CD4-positive, alpha-beta T cell treated with Interferon gamma for 1 hour (primary cell): Measurements from ENCODE around the gene FAM117A.
"Not testable (repeated sequence)": the region's sequence is repeated elsewhere in the genome, so short reads cannot be mapped to it uniquely, and the experiment has no call there.

Source experiments
- DNase-seq: peaks from one replicate; pipeline ENCODE4 v3.0.0-alpha.2; 2020

FAM117A gene

DNA sequence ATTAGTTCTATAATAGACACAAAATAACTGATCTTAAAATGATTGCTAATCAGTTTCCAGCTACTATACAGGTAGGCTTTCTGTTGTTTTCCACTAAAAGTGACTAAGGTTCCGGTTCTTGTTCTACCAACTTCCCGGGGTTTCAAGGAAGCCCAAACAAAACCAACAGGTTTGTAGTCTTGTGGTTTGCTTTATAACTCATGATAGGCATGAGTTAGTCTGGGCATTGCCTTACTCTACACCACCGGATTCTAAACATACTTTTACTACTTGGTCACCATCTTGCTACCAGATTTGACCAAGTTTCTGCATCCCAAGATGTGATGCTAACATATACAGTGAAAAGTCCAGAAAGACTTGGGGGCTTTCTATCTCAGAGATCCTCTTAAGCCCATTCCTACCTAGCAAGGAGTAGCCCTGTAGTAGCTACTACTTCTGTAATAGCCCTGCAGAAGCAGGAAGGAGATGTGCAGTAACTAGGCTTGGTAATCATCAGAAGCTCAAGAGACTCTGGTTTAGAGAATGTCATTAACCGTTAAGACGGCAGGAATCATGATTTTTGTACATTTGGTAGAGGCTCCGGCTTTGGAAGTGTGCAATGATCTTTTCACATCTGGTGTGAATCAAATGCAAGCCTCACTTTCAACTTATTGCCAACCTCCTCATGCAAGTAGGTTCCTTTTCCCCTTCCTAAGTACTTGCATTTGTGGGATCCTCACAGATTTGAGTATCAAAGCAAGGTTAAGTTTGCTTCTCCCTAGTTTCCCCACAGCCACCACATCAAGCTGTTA, 1.6 kb downstream of the FAM117A start:
- no peak for DNase-seq

- no peak for DNase-seq
Observed at GRCh38 chr17:49760932-49761558, 2.9 kb downstream of the FAM117A start.

GRCh38 chr17:49760296-49760695, 3.6 kb downstream of the FAM117A start:
- DNase-seq: no peak

DNA sequence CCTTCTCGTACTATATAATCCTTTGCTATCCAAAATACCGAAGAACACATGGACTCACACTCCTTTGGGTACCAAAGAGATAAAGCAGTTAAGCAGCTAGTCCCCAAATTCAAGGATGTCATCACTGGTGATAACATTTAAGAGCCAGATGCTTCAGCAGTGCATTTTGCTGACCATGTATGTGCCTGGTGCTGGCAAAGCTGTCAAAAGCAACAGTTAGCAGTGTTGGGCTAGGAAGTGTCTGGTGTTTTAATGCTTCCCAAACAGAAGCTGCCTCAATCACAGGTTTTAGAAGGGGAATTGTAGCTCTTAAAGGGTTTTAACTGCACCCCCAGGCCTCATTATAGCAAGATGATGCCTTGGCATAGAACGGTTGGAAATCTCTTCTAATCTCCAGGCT, 4.7 kb downstream of the FAM117A start:
- DNase-seq: no peak

DNA sequence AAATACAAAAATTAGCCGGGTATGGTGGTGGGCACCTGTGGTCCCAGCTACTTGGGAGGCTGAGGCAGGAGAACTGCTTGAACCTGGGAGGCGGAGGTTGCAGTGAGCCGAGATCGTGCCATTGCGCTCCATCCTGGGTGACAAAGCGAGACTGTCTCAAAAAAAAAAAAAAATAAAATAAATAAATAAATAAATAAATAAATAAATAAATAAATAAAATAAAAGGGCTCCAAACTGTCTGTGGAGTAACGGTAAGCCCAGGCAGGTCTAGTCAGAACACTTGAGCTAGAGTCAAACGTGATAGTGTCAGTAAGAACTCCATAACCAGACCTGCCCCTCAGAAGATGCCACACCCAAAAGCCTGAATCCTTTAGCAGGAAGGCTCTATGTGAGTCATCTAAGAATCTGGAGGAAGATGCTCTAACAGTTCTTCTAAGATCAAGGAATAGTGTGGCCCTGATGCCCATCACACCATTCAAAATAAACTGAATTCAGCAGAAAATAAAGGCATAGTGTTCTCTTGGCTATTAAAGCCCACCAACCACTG, 5.4 kb downstream of the FAM117A start:
- not testable (repeated sequence) for DNase-seq

DNA sequence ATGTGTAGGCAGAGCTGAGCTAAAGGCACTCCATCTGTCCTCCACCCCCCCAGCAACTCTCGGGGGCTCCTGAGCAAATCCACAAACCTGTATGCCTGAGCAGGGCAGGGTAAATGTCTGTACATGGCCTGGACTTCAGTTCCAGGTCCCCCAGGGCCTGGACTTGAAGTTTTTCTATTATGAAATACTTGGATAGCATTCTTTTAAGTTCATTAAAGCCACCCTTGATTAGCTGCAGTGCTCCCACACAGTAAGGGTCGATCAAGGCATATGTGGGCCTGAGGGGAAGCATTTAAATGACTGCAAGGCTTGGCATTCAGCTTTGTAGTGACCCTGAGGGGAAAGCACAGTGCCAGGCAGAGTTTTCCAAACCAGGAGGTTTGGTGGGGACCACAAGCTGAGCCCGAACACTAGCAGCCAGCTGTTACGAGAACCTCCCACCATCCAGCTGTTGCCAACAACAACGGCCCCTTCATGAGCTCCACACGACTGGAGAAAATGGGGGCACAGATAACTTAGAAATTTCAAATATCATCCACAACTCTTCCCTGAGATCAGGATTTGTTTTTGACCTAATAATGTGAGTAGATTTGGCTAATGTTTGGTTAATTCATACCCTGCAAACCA, 6.7 kb downstream of the FAM117A start:
- DNase-seq: no peak

GRCh38 chr17:49756323-49757150, 7.4 kb downstream of the FAM117A start:
- no peak for DNase-seq

- no peak for DNase-seq
Observed at GRCh38 chr17:49755663-49756283, 8.2 kb downstream of the FAM117A start.

DNA sequence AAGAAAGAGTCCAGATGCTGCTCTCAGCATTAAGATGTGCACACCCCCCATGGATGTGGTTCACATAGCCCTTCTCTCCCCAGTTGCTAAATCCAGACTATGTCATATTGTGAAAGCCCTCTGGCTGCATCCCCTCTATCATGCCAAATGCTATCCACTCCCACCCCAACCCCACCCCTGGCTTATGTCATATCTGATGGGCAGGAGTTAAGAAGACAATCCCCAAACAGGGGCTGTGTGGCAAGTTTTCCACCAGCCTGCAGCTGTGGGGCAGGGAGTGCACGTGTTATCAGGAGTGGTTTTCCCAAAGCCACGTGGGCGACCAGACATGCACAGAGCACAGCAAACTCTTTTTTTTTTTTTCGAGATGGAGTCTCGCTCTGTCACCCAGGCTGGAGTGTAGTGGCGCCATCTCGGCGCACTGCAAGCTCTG, 10.0 kb downstream of the FAM117A start:
- DNase-seq: no peak

- DNase-seq: no peak
Observed at GRCh38 chr17:49752508-49752907, 11.4 kb downstream of the FAM117A start.

DNA sequence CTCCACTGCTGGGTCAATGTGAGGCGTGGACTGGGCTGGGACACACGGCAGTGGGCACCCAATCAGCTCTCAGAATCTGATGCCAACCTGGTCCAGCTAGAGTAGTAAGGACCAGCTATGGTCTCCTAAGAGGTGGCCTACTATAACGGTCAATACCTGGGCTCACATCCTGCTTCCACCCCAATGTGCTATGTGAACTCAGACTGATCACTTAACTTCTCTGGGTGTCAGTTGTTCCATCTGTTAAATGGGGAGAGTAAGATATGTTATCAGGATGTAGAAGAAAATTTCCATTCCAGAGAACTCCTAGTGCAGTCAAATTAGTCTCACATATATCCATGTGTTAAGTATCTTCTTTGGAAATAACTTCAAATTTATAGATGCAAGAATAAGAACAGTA, 14.2 kb downstream of the FAM117A start:
- DNase-seq: no peak

- peak; percentile 58 for DNase-seq
Observed at GRCh38 chr17:49748791-49749190, 15.1 kb downstream of the FAM117A start.

GRCh38 chr17:49748223-49748622, 15.7 kb downstream of the FAM117A start:
- DNase-seq: no peak

GRCh38 chr17:49747632-49748031, 16.3 kb downstream of the FAM117A start:
- DNase-seq: no peak

DNA sequence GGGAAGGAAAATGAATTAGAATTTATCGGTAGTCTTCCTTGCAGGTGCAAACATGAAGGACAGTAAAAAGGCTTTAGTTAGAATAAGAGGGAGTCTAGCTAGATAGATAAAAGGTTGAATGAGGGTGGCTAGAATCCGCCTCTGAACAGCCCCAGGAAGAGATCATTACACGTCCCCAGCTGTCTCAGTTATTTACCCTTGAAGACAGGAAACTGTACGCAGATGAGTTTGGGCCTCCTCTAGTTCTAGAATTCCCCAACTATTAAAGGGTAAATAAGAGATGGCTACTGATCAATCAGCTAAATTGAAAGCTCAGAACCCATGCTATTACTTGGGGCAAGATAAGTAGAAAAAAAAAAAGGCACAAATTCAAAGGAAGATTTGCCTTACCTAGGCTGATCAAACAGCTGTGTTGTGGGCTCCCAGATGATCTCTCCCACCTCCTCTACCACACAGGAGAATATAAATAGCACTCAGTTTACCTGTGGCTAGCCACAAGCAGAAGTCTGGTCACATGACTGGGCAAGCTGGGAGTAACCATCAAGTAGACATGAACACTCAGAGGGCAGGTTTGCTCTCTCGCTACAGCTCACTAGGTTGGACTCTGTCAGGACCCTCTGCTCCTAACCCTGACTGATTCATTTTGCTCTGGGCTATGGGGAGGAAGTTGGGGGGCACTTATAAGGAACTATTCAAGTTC, 17.0 kb downstream of the FAM117A start:
- DNase-seq: peak; percentile 33

DNA sequence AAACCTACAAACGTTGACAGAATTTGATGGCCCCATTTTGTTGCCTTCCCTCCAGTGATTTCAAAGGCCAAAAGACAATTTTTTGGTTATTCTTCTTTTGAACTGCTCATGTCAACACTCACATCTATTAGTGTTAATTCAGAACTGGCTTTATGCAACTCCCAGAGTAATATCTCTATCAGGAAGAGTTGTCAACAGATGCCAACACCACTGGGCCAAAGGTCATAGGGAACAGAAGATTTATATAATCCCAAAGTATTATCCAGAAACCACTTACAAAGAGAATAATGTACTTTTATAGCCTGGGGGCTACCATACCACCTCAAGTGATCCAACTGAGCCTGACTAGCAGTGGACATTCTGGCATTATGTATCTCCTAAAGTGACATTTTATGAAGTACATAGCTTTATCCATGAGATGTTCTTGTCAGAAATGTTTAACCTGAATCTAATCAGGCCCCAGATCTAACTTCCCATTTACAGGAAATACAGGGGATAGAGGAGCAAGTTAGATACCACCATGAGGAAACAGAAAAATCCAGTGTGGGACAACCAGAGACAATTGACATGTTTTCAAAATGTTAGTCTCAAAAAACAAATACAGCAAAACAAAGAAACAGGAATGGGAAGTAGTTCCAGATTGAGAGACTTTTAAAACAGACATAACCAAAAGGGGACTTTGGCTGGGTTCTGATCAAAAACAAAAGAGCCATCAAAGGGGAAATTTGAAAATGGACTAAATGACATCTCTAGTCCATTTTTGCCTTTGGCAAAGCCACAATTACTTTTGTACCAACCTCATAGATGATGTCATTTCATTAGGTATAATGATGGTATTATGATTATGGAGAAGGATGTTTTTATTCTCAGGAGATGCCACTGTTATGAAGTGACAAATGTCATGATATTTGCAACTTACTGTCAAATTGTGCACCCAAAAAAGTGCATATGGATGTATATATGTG, 18.5 kb downstream of the FAM117A start:
- DNase-seq: no peak

GRCh38 chr17:49742166-49742638, 21.7 kb downstream of the FAM117A start:
- no peak for DNase-seq

- no peak for DNase-seq
Observed at GRCh38 chr17:49741692-49742076, 22.2 kb downstream of the FAM117A start.

GRCh38 chr17:49741009-49741691, 22.8 kb downstream of the FAM117A start:
- no peak for DNase-seq
